Uterus (tissue), 4 donors: ENCODE results near the gene ART4. TPM values are rescaled to one million over a fixed set of nuclear protein-coding genes. Genes with fewer than 3 reads are reported as not detected.
A peak's percentile ranks its signal among the peaks of the same experiment; 100 is the strongest.

Experiments
- DNase-seq, 2 donors: peaks; one replicate each; pipeline ENCODE4 v3.0.0-alpha.2; 2019 to 2020
- H3K27ac ChIP-seq, 2 donors: fragments of 200-600 bp; sonication (generic); 1 replicate in 1 of 2; 2 replicates in 1 of 2; pipeline ENCODE4 v1.5.1; 2016 to 2018
- H3K27me3 ChIP-seq, 2 donors: fragments of 200-600 bp; sonication (generic); one replicate each; pipeline ENCODE4 v1.5.1; 2018 to 2019; ENCODE audit warnings: control low read depth in 1 of 2
- H3K36me3 ChIP-seq, 2 donors: fragments of 200-600 bp; sonication (generic); one replicate each; pipeline ENCODE4 v1.5.1; 2019; ENCODE audit warnings: control low read depth in 1 of 2
- H3K4me1 ChIP-seq, 2 donors: fragments of 200-600 bp; sonication (generic); one replicate each; pipeline ENCODE4 v1.5.1; 2018 to 2019; ENCODE audit warnings: control low read depth in 1 of 2
- H3K4me3 ChIP-seq, 2 donors: fragments of 200-600 bp; sonication (generic); 1 replicate in 1 of 2; 2 replicates in 1 of 2; pipeline ENCODE4 v1.5.1; 2018 to 2019; ENCODE audit warnings: mild to moderate bottlenecking in 1 of 2
- H3K9me3 ChIP-seq, 2 donors: fragments of 200-600 bp; sonication (generic); one replicate each; pipeline ENCODE4 v1.5.1; 2019; ENCODE audit warnings: control low read depth in 1 of 2
- CTCF ChIP-seq, 4 experiments: fragments of 200-600 bp in 2 of 4; fragments of 450-650 bp in 2 of 4; sonication (generic) in 2 of 4; IDR thresholded peaks; one replicate each; pipeline ENCODE4 v1.5.1; 2016 to 2019; ENCODE audit warnings: antibody characterized with exemption in 4 of 4, mild to moderate bottlenecking in 2 of 4, moderate library complexity in 1 of 4
- POLR2A ChIP-seq, 2 donors: fragments of 450-650 bp; IDR thresholded peaks; one replicate each; pipeline ENCODE4 v1.6.1; 2016; ENCODE audit warnings: antibody characterized with exemption in 2 of 2, mild to moderate bottlenecking in 1 of 2, moderate library complexity in 1 of 2
- intact Hi-C: fragments of 100-400 bp; cut with DNase I; formaldehyde crosslinking; loops from one replicate; pipeline ENCODE4 v1.15.1; 2023; ENCODE audit warnings: low total_unique reads
- total RNA-seq, 4 donors: library from RNA; depleted of rRNA in 3 of 4; stranded (reverse); fragments of >200 nt in 3 of 4; gene quantifications; one replicate each; pipeline versions ENCODE4 v1.1.0 to v1.2.4, GENCODE V29; 2014 to 2023
- donor health status: DM: yes; HTN: yes; CAD: no.

Gene ART4
- total RNA-seq, 4 donors from 2014 or later, result 0.51 to 3.7 (median 1.0) TPM

GRCh38 chr12:14803830-14804160 lies 39.5 kb downstream of the ART4 start:
- no peaks in the 10 kb centered on the region for H3K27me3 ChIP-seq
- no peaks in the 10 kb centered on the region for H3K4me1 ChIP-seq
- intact Hi-C loops, result no loop called here
- H3K27ac ChIP-seq, result peak overlapping the region; percentile 92 to 93
- H3K36me3 ChIP-seq, result no peaks in the 10 kb centered on the region
- no peak for DNase-seq
- no peak for TF ChIP-seq POLR2A (IDR thresholded peaks at IDR 0.05)
- no peak for TF ChIP-seq CTCF (IDR thresholded peaks at IDR 0.05)
- H3K4me3 ChIP-seq, result peak overlapping the region; percentile 95 to 96
- H3K9me3 ChIP-seq, result no peaks in the 10 kb centered on the region

- Histone ChIP-seq H3K36me3 (no peaks in the 10 kb centered on the region), H3K4me1 (no peaks in the 10 kb centered on the region), H3K9me3 (no peaks in the 10 kb centered on the region), H3K4me3 (peak within 1 kb of the TSS; percentile 95 to 96), H3K27ac (peak within 1 kb of the TSS; percentile 92 to 93), H3K27me3 (no peaks in the 10 kb centered on the region)
- intact Hi-C loops, result no loop called here
- peak; percentile 70 to 82 for TF ChIP-seq POLR2A (IDR thresholded peaks at IDR 0.05)
- TF ChIP-seq CTCF (IDR thresholded peaks at IDR 0.05), result peak in 1 of 4 experiments; percentile 6
- DNase-seq, result peak; percentile 90 to 98
Measured at GRCh38 chr12:14803011-14803829, 40.1 kb downstream of the ART4 start, which contains the start of the genes C12orf60 and WBP11. TSS of gene C12orf60 (plus strand) at chr12:14803670. CDS start at chr12:14822936, 19,266 bp downstream. TSS of gene WBP11 (minus strand) at chr12:14803478. CDS start at chr12:14801383, 2,095 bp downstream.

GRCh38 chr12:14802721-14803010 lies 40.7 kb downstream of the ART4 start:
- intact Hi-C loops, result no loop called here
- DNase-seq, result no peak
- H3K27me3 ChIP-seq, result no peaks in the 10 kb centered on the region
- peak overlapping the region; percentile 92 to 93 for H3K27ac ChIP-seq
- no peaks in the 10 kb centered on the region for H3K36me3 ChIP-seq
- no peak for TF ChIP-seq POLR2A (IDR thresholded peaks at IDR 0.05)
- TF ChIP-seq CTCF (IDR thresholded peaks at IDR 0.05), result no peak
- H3K4me3 ChIP-seq, result peak overlapping the region; percentile 95 to 96
- H3K4me1 ChIP-seq, result no peaks in the 10 kb centered on the region
- no peaks in the 10 kb centered on the region for H3K9me3 ChIP-seq

GRCh38 chr12:14802247-14802646 lies 41.1 kb downstream of the ART4 start:
- no peak for DNase-seq
- H3K4me1 ChIP-seq, result no peaks in the 10 kb centered on the region
- no peak for TF ChIP-seq POLR2A (IDR thresholded peaks at IDR 0.05)
- peak overlapping the region; percentile 95 to 96 for H3K4me3 ChIP-seq
- H3K27me3 ChIP-seq, result no peaks in the 10 kb centered on the region
- peak overlapping the region; percentile 92 to 93 for H3K27ac ChIP-seq
- H3K36me3 ChIP-seq, result no peaks in the 10 kb centered on the region
- intact Hi-C loops, result no loop called here
- H3K9me3 ChIP-seq, result no peaks in the 10 kb centered on the region

- Histone ChIP-seq H3K4me1 (no peaks in the 10 kb centered on the region), H3K27me3 (no peaks in the 10 kb centered on the region), H3K9me3 (no peaks in the 10 kb centered on the region), H3K27ac (no peak overlapping the region), H3K36me3 (no peaks in the 10 kb centered on the region), H3K4me3 (no peak overlapping the region)
- DNase-seq, result no peak
- intact Hi-C loops, result no loop called here
- TF ChIP-seq POLR2A (IDR thresholded peaks at IDR 0.05), result no peak
- TF ChIP-seq CTCF (IDR thresholded peaks at IDR 0.05), result no peak
Measured at GRCh38 chr12:14795028-14795448, 48.3 kb downstream of the ART4 start.
